Caco-2 (cell line): ENCODE results near the gene MPPED1. TPM values are rescaled to one million over a fixed set of nuclear protein-coding genes. Genes with fewer than 3 reads are reported as not detected.

Source experiments
- BruUV-seq: library from RNA; stranded (reverse); fragments of 400-500 nt; replicated peaks from 2 replicates; lab custom pipeline; 2021; lab: Mats Ljungman, UMichigan
- CTCF ChIA-PET: fragments of 300-600 bp; sonication (Branson Sonifier 250); formaldehyde crosslinking; loops from one replicate; lab custom pipeline; 2022; ENCODE audit warnings: antibody characterized with exemption; lab: Charles Lee
- POLR2A ChIA-PET: fragments of 300-600 bp; sonication (Branson Sonifier 250); formaldehyde crosslinking; loops from one replicate; lab custom pipeline; 2022; ENCODE audit warnings: antibody characterized with exemption; lab: Charles Lee
- DNase-seq, 2 experiments: peaks; one replicate each; pipeline versions ENCODE4 v3.0.0 to v3.0.0-alpha.2; 2020 to 2022
- H3K27me3 ChIP-seq: replicated peaks from 2 replicates; pipeline ENCODE4 v1.6.0; 2011; ENCODE audit warnings: low read length; ENCODE audit not compliant: control insufficient read depth, insufficient read depth
- H3K36me3 ChIP-seq: 2 replicates; pipeline ENCODE4 v1.5.1; 2011; ENCODE audit warnings: low read length; ENCODE audit not compliant: control insufficient read depth, insufficient read depth
- H3K4me1 ChIP-seq: fragments of 250-450 bp; sonication (Bioruptor Pico); 2 replicates; pipeline ENCODE4 v1.5.1; 2020; ENCODE audit warnings: mild to moderate bottlenecking
- H3K4me3 ChIP-seq: 2 replicates; pipeline ENCODE4 v1.5.1; 2011; ENCODE audit warnings: low read depth, mild to moderate bottlenecking, control low read depth, low read length
- H3K9me3 ChIP-seq: fragments of 250-450 bp; sonication (Bioruptor Pico); 2 replicates; pipeline ENCODE4 v1.5.1; 2020; ENCODE audit warnings: mild to moderate bottlenecking, moderate library complexity
- H3K27ac Mint-ChIP-seq: one replicate; pipeline ENCODE4 v1.8.0; 2022; ENCODE audit warnings: mixed read lengths; ENCODE audit not compliant: unreplicated experiment
- H3K27me3 Mint-ChIP-seq: one replicate; pipeline ENCODE4 v1.8.0; 2022; ENCODE audit warnings: mixed read lengths; ENCODE audit not compliant: insufficient read depth, unreplicated experiment
- H3K36me3 Mint-ChIP-seq: one replicate; pipeline ENCODE4 v1.8.0; 2022; ENCODE audit warnings: mild to moderate bottlenecking, mixed read lengths; ENCODE audit not compliant: insufficient read depth, unreplicated experiment
- H3K4me1 Mint-ChIP-seq: one replicate; pipeline ENCODE4 v1.8.0; 2022; ENCODE audit warnings: low read depth, mixed read lengths; ENCODE audit not compliant: unreplicated experiment
- H3K4me3 Mint-ChIP-seq: one replicate; pipeline ENCODE4 v1.8.0; 2022; ENCODE audit warnings: mild to moderate bottlenecking, moderate library complexity, mixed read lengths; ENCODE audit not compliant: unreplicated experiment
- H3K9me3 Mint-ChIP-seq: one replicate; pipeline ENCODE4 v1.8.0; 2022; ENCODE audit warnings: mixed read lengths; ENCODE audit not compliant: unreplicated experiment
- intact Hi-C: fragments of 100-400 bp; cut with micrococcal nuclease; formaldehyde crosslinking; loops from one replicate; pipeline ENCODE4 v1.10.0; 2022; ENCODE audit not compliant: unreplicated experiment
- total RNA-seq: library from RNA; stranded (reverse); gene quantifications from 2 replicates; pipeline ENCODE4 v1.2.3, GENCODE V29; 2022
- TF ChIP-seq, protein P1 (sequence below), 2 experiments: fragments of 200-600 bp in 1 of 2; IDR thresholded peaks; 1 replicate in 1 of 2; 2 replicates in 1 of 2; pipeline versions ENCODE4 v1.5.1 to v1.8.0; 2011 to 2022; ENCODE audit warnings: antibody characterized with exemption in 1 of 2, control low read depth in 1 of 2, inconsistent platforms in 1 of 2, low read depth in 1 of 2, low read length in 1 of 2, mild to moderate bottlenecking in 1 of 2, moderate library complexity in 1 of 2; ENCODE audit not compliant: insufficient read depth in 1 of 2, severe bottlenecking in 1 of 2, unreplicated experiment in 1 of 2

The MPPED1 gene
- total RNA-seq, 1 experiment from 2014 or later = not detected

- Histone ChIP-seq H3K36me3 (no peaks in the 10 kb centered on the region), H3K27me3 (peaks cover 1% of the 10 kb centered on the region), H3K4me1 (no peaks in the 10 kb centered on the region), H3K4me3 (no peak overlapping the region), H3K9me3 (no peaks in the 10 kb centered on the region)
- ChIA-PET CTCF (no interaction called here), POLR2A (no interaction called here)
- Mint-ChIP-seq H3K4me1 (no peaks in the 10 kb centered on the region), H3K36me3 (no peaks in the 10 kb centered on the region), H3K27ac (no peak overlapping the region), H3K27me3 (peaks cover 34% of the 10 kb centered on the region), H3K9me3 (no peaks in the 10 kb centered on the region), H3K4me3 (no peak overlapping the region)
- TF ChIP-seq, protein P1, sequence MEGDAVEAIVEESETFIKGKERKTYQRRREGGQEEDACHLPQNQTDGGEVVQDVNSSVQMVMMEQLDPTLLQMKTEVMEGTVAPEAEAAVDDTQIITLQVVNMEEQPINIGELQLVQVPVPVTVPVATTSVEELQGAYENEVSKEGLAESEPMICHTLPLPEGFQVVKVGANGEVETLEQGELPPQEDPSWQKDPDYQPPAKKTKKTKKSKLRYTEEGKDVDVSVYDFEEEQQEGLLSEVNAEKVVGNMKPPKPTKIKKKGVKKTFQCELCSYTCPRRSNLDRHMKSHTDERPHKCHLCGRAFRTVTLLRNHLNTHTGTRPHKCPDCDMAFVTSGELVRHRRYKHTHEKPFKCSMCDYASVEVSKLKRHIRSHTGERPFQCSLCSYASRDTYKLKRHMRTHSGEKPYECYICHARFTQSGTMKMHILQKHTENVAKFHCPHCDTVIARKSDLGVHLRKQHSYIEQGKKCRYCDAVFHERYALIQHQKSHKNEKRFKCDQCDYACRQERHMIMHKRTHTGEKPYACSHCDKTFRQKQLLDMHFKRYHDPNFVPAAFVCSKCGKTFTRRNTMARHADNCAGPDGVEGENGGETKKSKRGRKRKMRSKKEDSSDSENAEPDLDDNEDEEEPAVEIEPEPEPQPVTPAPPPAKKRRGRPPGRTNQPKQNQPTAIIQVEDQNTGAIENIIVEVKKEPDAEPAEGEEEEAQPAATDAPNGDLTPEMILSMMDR (IDR thresholded peaks at IDR 0.05; ENCODE audit: insufficient read depth in 1 of 2, low read depth in 1 of 2, low read length in 1 of 2, severe bottlenecking in 1 of 2, unreplicated experiment in 1 of 2) = no peak
- intact Hi-C loops = no loop called here
- no TSS peak for BruUV-seq
- DNase-seq = no peak
Observed at GRCh38 chr22:43431808-43432554, 20.2 kb downstream of the MPPED1 start.

- CTCF ChIA-PET = no interaction called here
- Mint-ChIP-seq H3K4me3 (no peak overlapping the region), H3K27ac (no peak overlapping the region), H3K36me3 (no peaks in the 10 kb centered on the region), H3K27me3 (peaks cover 37% of the 10 kb centered on the region), H3K9me3 (no peaks in the 10 kb centered on the region), H3K4me1 (no peaks in the 10 kb centered on the region)
- H3K4me3 ChIP-seq = no peak overlapping the region
- H3K4me1 ChIP-seq = no peaks in the 10 kb centered on the region
- intact Hi-C loops = no loop called here
- no TSS peak for BruUV-seq
- no peak for DNase-seq
- peaks cover 1% of the 10 kb centered on the region for H3K27me3 ChIP-seq
- no peaks in the 10 kb centered on the region for H3K36me3 ChIP-seq
- H3K9me3 ChIP-seq = no peaks in the 10 kb centered on the region
- POLR2A ChIA-PET = no interaction called here
- TF ChIP-seq, protein P1 (IDR thresholded peaks at IDR 0.05; ENCODE audit: insufficient read depth in 1 of 2, low read depth in 1 of 2, low read length in 1 of 2, severe bottlenecking in 1 of 2, unreplicated experiment in 1 of 2) = no peak
Observed at GRCh38 chr22:43432883-43433415, 21.1 kb downstream of the MPPED1 start.

GRCh38 chr22:43433451-43434274, 21.8 kb downstream of the MPPED1 start:
- Mint-ChIP-seq H3K36me3 (no peaks in the 10 kb centered on the region), H3K4me1 (no peaks in the 10 kb centered on the region), H3K27me3 (peaks cover 42% of the 10 kb centered on the region), H3K4me3 (no peak overlapping the region), H3K27ac (no peak overlapping the region), H3K9me3 (no peaks in the 10 kb centered on the region)
- no peaks in the 10 kb centered on the region for H3K9me3 ChIP-seq
- no peak for DNase-seq
- TF ChIP-seq, protein P1 (IDR thresholded peaks at IDR 0.05; ENCODE audit: insufficient read depth in 1 of 2, low read depth in 1 of 2, low read length in 1 of 2, severe bottlenecking in 1 of 2, unreplicated experiment in 1 of 2) = no peak
- CTCF ChIA-PET = no interaction called here
- intact Hi-C loops = no loop called here
- BruUV-seq = no TSS peak
- no peaks in the 10 kb centered on the region for H3K36me3 ChIP-seq
- H3K4me3 ChIP-seq = no peak overlapping the region
- POLR2A ChIA-PET = no interaction called here
- peaks cover 1% of the 10 kb centered on the region for H3K27me3 ChIP-seq
- H3K4me1 ChIP-seq = no peaks in the 10 kb centered on the region
